ENCODE results near the gene TCF25.
"Not testable (repeated sequence)": the region's sequence is repeated elsewhere in the genome, so short reads cannot be mapped to it uniquely, and the experiment has no call there.

Gene TCF25

DNA sequence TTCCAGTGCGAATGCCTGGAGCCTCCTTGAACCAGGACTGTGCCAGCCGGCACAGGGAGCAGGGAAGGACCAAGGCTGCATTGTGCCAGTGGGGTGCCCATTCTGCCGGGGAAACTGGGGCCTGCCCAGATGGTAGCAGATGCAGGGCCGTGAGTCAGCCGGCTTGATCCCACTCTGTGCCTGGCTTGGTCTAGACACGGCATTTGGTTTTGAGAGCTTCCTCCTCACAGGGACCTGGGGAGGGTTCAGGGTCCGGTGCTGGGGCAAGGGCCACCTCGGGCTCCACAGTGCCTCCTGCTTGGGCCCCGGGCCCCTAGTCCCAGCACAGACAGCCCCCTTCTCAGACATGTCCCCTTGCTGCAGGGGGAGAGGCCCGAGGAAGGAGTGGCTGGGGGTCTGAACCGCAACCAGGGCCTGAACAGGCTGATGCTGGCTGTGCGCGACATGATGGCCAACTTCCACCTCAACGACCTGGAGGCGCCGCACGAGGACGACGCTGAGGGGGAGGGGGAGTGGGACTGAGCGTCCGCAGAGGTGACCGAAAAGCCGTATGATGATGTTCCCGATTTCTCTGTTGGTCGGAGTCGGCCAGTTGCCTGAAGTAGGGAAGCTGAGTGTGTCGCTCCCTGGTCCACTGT, 37.4 kb downstream of the TCF25 start:
- ChIA-PET POLR2A (ENCODE audit: low non-redundant PET) (no interaction called here), CTCF (interaction anchor here (0.5 to 2.0 kb wide), 12 partner anchors 8 to 101 kb away, joined by 3 to 8 read pairs (median 4); partner anchors contain the start of genes MC1R and TUBB3)
- DNase-seq (ENCODE audit: low spot score), result no peak
- TF ChIP-seq, protein P1, sequence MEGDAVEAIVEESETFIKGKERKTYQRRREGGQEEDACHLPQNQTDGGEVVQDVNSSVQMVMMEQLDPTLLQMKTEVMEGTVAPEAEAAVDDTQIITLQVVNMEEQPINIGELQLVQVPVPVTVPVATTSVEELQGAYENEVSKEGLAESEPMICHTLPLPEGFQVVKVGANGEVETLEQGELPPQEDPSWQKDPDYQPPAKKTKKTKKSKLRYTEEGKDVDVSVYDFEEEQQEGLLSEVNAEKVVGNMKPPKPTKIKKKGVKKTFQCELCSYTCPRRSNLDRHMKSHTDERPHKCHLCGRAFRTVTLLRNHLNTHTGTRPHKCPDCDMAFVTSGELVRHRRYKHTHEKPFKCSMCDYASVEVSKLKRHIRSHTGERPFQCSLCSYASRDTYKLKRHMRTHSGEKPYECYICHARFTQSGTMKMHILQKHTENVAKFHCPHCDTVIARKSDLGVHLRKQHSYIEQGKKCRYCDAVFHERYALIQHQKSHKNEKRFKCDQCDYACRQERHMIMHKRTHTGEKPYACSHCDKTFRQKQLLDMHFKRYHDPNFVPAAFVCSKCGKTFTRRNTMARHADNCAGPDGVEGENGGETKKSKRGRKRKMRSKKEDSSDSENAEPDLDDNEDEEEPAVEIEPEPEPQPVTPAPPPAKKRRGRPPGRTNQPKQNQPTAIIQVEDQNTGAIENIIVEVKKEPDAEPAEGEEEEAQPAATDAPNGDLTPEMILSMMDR (conservative IDR thresholded peaks at IDR 0.05; ENCODE audit: low read depth), result no peak
- peak overlapping the region; percentile 59 for H3K27ac ChIP-seq

DNA sequence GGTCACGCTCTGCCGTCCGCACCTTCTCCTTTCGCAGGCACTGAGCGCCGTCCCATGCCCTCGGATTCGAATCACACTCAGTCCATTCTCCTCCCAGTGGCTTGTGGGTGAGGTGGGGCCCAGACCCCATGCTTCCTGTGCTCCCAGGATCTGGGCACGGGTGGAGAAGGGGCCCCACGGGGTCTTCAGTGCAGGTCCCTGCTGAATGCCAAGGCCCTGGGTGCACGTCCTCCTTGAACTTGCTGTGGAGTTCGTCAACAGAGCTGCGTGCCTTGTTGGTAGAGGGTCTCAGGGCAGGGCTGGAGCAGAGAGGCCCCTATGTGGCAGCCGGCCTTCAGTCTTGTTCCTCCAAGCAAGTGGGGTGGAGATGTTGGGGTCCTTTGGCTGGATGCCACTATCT, 38.0 kb downstream of the TCF25 start:
- H3K27ac ChIP-seq, result peak overlapping the region; percentile 59; the same call in 1 of the 2 replicates
- CTCF ChIA-PET, result no interaction called here
- no peak for DNase-seq (ENCODE audit: low spot score)
- TF ChIP-seq, protein P1 (conservative IDR thresholded peaks at IDR 0.05; ENCODE audit: low read depth), result no peak
- POLR2A ChIA-PET (ENCODE audit: low non-redundant PET), result no interaction called here

DNA sequence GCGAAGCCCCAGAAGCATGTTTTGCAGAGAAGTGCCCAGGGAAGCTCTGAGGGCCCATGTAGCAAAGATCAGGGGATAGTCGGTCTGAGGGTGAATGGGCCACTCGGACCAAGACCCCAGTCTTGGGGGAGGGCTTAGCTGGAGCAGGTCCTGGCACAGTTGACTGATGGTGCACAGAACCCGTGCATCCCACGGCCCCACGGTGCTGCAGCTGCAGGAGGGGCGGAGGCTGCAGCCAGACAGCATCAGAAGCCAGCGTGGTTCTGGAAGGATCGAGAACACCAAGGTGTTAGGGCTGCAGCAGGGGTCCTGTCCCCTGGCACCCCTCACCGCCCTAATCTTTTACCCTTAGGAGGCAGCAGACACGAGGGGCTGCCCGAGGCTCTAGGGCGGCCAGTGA, 38.8 kb downstream of the TCF25 start:
- TF ChIP-seq, protein P1 (conservative IDR thresholded peaks at IDR 0.05; ENCODE audit: low read depth), result no peak
- DNase-seq (ENCODE audit: low spot score), result no peak
- ChIA-PET CTCF (no interaction called here), POLR2A (ENCODE audit: low non-redundant PET) (no interaction called here)
- peak overlapping the region; percentile 61 for H3K27ac ChIP-seq

DNA sequence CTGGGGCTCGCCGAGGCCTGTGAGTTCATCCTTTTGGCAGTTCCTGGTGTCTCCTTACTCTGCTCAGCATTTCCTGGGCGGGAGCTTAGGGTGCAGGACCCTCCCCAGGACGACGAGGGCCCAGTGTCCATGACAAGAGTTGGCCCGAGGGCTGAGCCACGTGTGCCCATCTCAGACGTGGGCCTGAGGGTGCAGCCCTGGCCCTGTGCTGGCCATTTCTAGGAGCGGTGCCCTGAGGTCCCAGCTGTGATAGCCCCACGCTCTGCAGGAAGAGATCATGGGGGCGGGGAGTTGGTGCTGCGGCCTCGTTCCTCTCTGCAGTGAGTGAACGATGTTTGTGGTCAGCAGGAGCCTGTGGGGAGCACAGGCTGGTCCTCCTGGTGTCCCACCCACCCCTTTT, 39.2 kb downstream of the TCF25 start:
- TF ChIP-seq, protein P1 (conservative IDR thresholded peaks at IDR 0.05; ENCODE audit: low read depth), result no peak
- H3K27ac ChIP-seq, result peak overlapping the region; percentile 61
- ChIA-PET POLR2A (ENCODE audit: low non-redundant PET) (interaction anchor here (0.6 kb wide), 1 partner anchor 40 kb away, joined by 3 read pairs; no protein-coding TSS in a partner anchor), CTCF (no interaction called here)
- DNase-seq (ENCODE audit: low spot score), result no peak

DNA sequence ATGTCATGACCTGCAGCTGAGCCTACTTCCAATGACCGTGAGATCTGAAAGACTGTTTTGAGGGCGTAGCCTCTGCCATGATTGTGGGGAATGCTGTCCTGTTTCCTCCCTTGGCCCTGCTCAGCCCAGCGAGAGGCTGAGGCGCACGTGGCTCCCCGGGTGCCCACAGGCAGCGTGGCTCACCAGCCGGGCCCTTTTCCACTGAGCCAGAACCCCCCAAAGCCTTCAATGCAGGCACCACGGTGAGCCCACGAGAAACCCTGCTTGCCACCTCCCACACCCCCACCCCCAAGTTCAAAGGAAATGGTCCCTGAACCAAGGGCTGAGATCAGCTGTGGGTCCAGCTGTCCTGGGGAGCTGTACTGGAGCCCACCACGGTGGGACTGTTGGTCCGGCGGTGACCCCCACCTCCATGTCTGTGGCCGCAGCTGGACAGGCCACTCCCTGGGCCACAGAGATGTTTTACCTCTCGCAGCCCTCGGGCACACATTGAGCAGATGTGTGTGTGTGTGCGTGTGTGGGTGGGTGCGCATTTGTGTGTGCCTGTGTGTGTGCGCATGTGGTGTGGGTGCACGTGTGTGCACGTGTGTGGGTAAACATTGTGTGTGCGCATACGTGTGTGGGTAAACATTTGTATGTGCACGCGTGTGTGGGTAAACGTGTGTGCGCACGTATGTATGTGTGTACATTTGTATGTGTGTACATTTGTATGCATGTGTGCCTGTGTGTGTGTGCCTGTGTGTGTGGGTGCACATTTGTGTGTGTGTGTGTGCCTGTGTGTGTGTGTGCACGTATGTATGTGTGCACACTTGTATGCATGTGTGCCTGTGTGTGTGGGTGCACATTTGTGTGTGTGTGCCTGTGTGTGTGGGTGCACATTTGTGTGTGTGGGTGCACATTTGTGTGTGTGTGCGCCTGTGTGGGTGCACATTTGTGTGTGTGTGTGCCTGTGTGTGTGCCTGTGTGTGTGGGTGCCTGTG, 40.3 kb downstream of the TCF25 start:
- no peak for DNase-seq (ENCODE audit: low spot score)
- peak overlapping the region; percentile 61 for H3K27ac ChIP-seq
- CTCF ChIA-PET, result no interaction called here
- POLR2A ChIA-PET (ENCODE audit: low non-redundant PET), result no interaction called here
- TF ChIP-seq, protein P1 (conservative IDR thresholded peaks at IDR 0.05; ENCODE audit: low read depth), result no peak

DNA sequence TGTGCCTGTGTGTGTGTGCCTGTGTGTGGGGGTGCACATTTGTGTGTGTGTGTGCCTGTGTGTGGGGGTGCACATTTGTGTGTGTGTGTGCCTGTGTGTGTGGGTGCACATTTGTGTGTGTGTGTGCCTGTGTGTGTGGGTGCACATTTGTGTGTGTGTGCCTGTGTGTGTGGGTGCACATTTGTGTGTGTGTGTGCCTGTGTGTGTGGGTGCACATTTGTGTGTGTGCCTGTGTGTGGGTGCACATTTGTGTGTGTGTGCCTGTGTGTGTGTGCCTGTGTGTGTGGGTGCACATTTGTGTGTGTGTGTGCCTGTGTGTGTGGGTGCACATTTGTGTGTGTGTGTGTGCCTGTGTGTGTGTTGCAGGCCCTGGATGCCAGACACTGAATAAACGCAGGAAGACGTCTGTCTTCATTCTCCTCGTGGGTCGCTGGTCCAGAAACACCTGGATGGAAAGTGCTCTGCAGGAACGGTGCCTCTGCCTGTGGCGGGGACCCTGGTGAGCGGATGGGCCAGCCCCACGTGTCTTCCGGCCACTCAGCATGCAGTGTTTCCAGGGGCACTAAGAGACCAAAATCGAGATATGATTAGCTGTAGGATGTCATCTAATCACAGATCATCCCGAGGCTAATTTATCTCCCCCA, 41.4 kb downstream of the TCF25 start:
- peak overlapping the region; percentile 100 for H3K27ac ChIP-seq
- POLR2A ChIA-PET (ENCODE audit: low non-redundant PET); DNase-seq (ENCODE audit: low spot score); CTCF ChIA-PET: not testable (repeated sequence)
